GM12878 (cell line): ENCODE results near the gene PLAC1. TPM values are rescaled to one million over a fixed set of nuclear protein-coding genes. Genes with fewer than 3 reads are reported as not detected.

ENCODE experiments used
- ATAC-seq: fragments of 200-7000 bp; cut with Tn5 transposase; 3 replicates; pipeline ENCODE4 v1.9.1; 2020; ENCODE audit warnings: mild to moderate bottlenecking, moderate library complexity
- BruUV-seq: library from RNA; stranded (reverse); fragments of 400-500 nt; replicated peaks from 2 replicates; lab custom pipeline; 2021; lab: Mats Ljungman, UMichigan
- CTCF ChIA-PET: fragments of 300-600 bp; sonication (Branson Sonifier 250); formaldehyde crosslinking; extraction: SDS; loops from one replicate; lab custom pipeline; 2021; ENCODE audit warnings: inconsistent platforms; lab: Yijun Ruan, JAX
- POLR2A ChIA-PET: fragments of 350-600 bp; formaldehyde crosslinking; extraction: SDS; loops from one replicate; lab custom pipeline; 2021; ENCODE audit warnings: inconsistent platforms; lab: Charles Lee
- RAD21 ChIA-PET: fragments of 300-600 bp; sonication (Branson Sonifier 250); formaldehyde crosslinking; loops from one replicate; lab custom pipeline; 2023; ENCODE audit warnings: antibody characterized with exemption; ENCODE audit not compliant: unreplicated experiment; lab: Charles Lee
- SMC1A ChIA-PET: fragments of 300-600 bp; sonication (Branson Sonifier 250); formaldehyde crosslinking; loops from one replicate; lab custom pipeline; 2023; ENCODE audit not compliant: unreplicated experiment, uncharacterized antibody; lab: Charles Lee
- DNase-seq: peaks from one replicate; pipeline ENCODE4 v3.0.0-alpha.2; 2011; ENCODE audit warnings: low read depth, low spot score
- FAIRE-seq: peaks from 3 replicates; lab custom pipeline; 2011; peaks lifted over from hg19 to GRCh38; lab: Jason Lieb, UNC
- H2AFZ ChIP-seq: 2 replicates; pipeline ENCODE4 v1.6.0; 2011; ENCODE audit warnings: low read depth, low read length, control low read depth; ENCODE audit not compliant: control insufficient read depth
- H3K27ac ChIP-seq: 2 replicates; pipeline ENCODE4 v1.5.1; 2011; ENCODE audit warnings: control low read depth; ENCODE audit not compliant: control insufficient read depth, insufficient read depth
- H3K27me3 ChIP-seq, 2 experiments: replicated peaks in 1 of 2; 2 replicates each; pipeline versions ENCODE4 v1.6.0 to v1.6.1; 2011; ENCODE audit warnings: low read length in 1 of 2; ENCODE audit not compliant: control insufficient read depth in 2 of 2, insufficient read depth in 2 of 2
- H3K36me3 ChIP-seq, 2 experiments: 2 replicates each; pipeline ENCODE4 v1.5.1; 2011; ENCODE audit warnings: low read length in 1 of 2; ENCODE audit not compliant: control insufficient read depth in 2 of 2, insufficient read depth in 2 of 2
- H3K4me1 ChIP-seq: 2 replicates; pipeline ENCODE4 v1.6.1; 2011; ENCODE audit warnings: mild to moderate bottlenecking, low read length, moderate library complexity, mixed read lengths; ENCODE audit not compliant: control insufficient read depth, insufficient read depth
- H3K4me2 ChIP-seq: 2 replicates; pipeline ENCODE4 v1.6.0; 2011; ENCODE audit warnings: control low read depth; ENCODE audit not compliant: control insufficient read depth, insufficient read depth
- H3K4me3 ChIP-seq: fragments of 200-600 bp; sonication (generic); 2 replicates; pipeline ENCODE4 v1.5.1; 2016
- H3K79me2 ChIP-seq: 2 replicates; pipeline ENCODE4 v1.6.0; 2011; ENCODE audit warnings: low read length; ENCODE audit not compliant: control insufficient read depth, insufficient read depth
- H3K9ac ChIP-seq: 2 replicates; pipeline ENCODE4 v1.8.0; 2011; ENCODE audit warnings: low read length, control low read depth, mixed read lengths; ENCODE audit not compliant: control insufficient read depth, insufficient read depth
- H3K9me3 ChIP-seq: replicated peaks from 3 replicates; pipeline ENCODE4 v1.5.1; 2011; ENCODE audit warnings: mild to moderate bottlenecking, low read length; ENCODE audit not compliant: control insufficient read depth, insufficient read depth
- H4K20me1 ChIP-seq: 2 replicates; pipeline ENCODE4 v1.6.0; 2011; ENCODE audit not compliant: control insufficient read depth, insufficient read depth
- BRCA1 ChIP-seq: IDR thresholded peaks from 2 replicates; pipeline ENCODE4 v1.6.1; 2011; ENCODE audit warnings: low read depth, low read length, improper control_type of control experiment
- CBX5 ChIP-seq: sonication (generic); IDR thresholded peaks from 2 replicates; pipeline ENCODE4 v1.6.1; 2016; ENCODE audit warnings: low read depth, moderate library complexity, mild to moderate bottlenecking, inconsistent platforms
- DPF2 ChIP-seq: fragments of 450-650 bp; IDR thresholded peaks from 2 replicates; pipeline ENCODE4 v1.6.1; 2017; ENCODE audit warnings: mild to moderate bottlenecking
- HDGF ChIP-seq: fragments of 450-650 bp; IDR thresholded peaks from 2 replicates; pipeline ENCODE4 v1.6.1; 2016; ENCODE audit warnings: antibody characterized with exemption
- MXI1 ChIP-seq: fragments of 150-350 bp; IDR thresholded peaks from 2 replicates; pipeline ENCODE4 v1.6.1; 2011; ENCODE audit warnings: low read depth, mild to moderate bottlenecking, inconsistent platforms, low read length, improper control_type of control experiment
- MYC ChIP-seq: IDR thresholded peaks from 2 replicates; pipeline ENCODE4 v1.6.1; 2011; ENCODE audit warnings: mild to moderate bottlenecking, low read length, moderate library complexity, inconsistent platforms; ENCODE audit not compliant: insufficient read depth, insufficient replicate concordance, insufficient read length, severe bottlenecking
- NR2C1 ChIP-seq: fragments of 450-650 bp; IDR thresholded peaks from 2 replicates; pipeline ENCODE4 v1.6.1; 2017; ENCODE audit warnings: antibody characterized with exemption, mild to moderate bottlenecking, moderate library complexity
- SIX5 ChIP-seq: IDR thresholded peaks from 2 replicates; pipeline ENCODE4 v1.6.1; 2011; ENCODE audit warnings: mild to moderate bottlenecking, low read depth, low read length, moderate library complexity; ENCODE audit not compliant: severe bottlenecking
- SREBF1 ChIP-seq: IDR thresholded peaks from 2 replicates; pipeline ENCODE4 v1.6.1; 2012; ENCODE audit warnings: mild to moderate bottlenecking, low read length
- TCF3 ChIP-seq: IDR thresholded peaks from 2 replicates; pipeline ENCODE4 v1.6.1; 2012; ENCODE audit warnings: low read depth, mild to moderate bottlenecking, low read length, borderline replicate concordance; ENCODE audit not compliant: insufficient read depth
- TCF7 ChIP-seq: IDR thresholded peaks from 2 replicates; pipeline ENCODE4 v1.6.1; 2014; ENCODE audit warnings: antibody characterized with exemption, borderline replicate concordance
- WRNIP1 ChIP-seq: IDR thresholded peaks from 2 replicates; pipeline ENCODE4 v1.6.1; 2011; ENCODE audit warnings: low read depth, low read length, improper control_type of control experiment, borderline replicate concordance
- ZNF274 ChIP-seq: IDR thresholded peaks from one replicate; pipeline ENCODE4 v1.8.0; 2011; ENCODE audit not compliant: insufficient read length, insufficient read depth
- ZSCAN29 ChIP-seq: fragments of 450-650 bp; IDR thresholded peaks from 2 replicates; pipeline ENCODE4 v1.6.1; 2017; ENCODE audit warnings: mild to moderate bottlenecking, moderate library complexity
- WGBS: methylation state at CpG from one replicate; pipeline ENCODE4 v1.1.6; 2016; ENCODE audit warnings: low lambda C conversion rate; ENCODE audit not compliant: insufficient replicate concordance, insufficient coverage; ENCODE audit errors: missing lambda C conversion rate; 5-methylcytosine and 5-hydroxymethylcytosine counted together
- in situ Hi-C: fragments of 300-500 bp; cut with MboI; formaldehyde crosslinking; loops from 9 replicates; pipeline ENCODE4 v1.14.3; 2018; ENCODE audit warnings: mixed read lengths
- intact Hi-C: fragments of 100-400 bp; cut with micrococcal nuclease; formaldehyde crosslinking; loops from one replicate; pipeline ENCODE4 v1.14.2; 2022; ENCODE audit not compliant: unreplicated experiment
- polyA plus RNA-seq, 11 experiments: library from polyadenylated mRNA; depleted of rRNA in 4 of 11; unstranded in 6 of 11; stranded (reverse) in 5 of 11; fragments of >200 nt; fragmentation: Nextera tagmentation in 4 of 11; fragmentation: Illumina TruSeq in 1 of 11; extraction: Ambion mirVana in 4 of 11; extraction: Trizol in 1 of 11; gene quantifications; 1 replicate in 1 of 11; 2 replicates in 10 of 11; pipeline versions ENCODE4 v1.2.1 to v1.2.3, GENCODE V29; 2011 to 2016; ENCODE audit warnings: inconsistent platforms in 2 of 11, missing spikeins in 2 of 11, low read depth in 1 of 11
- total RNA-seq, 4 experiments: library from RNA; depleted of rRNA in 3 of 4; stranded (reverse); fragments of >200 nt in 3 of 4; fragmentation: Illumina TruSeq in 1 of 4; extraction: Trizol in 1 of 4; gene quantifications; 2 replicates each; pipeline versions ENCODE4 v1.2.1 to v1.2.3, GENCODE V29; 2013 to 2021

The PLAC1 gene
- total and polyA plus RNA-seq, 10 of the 15 experiments (the other 5 are each of a cell fraction or from before 2014, with no cell fraction given): 0.05 to 0.42 (median 0.17) TPM; not detected in 5

- CTCF ChIA-PET: no interaction called here
- FAIRE-seq: no peak
- POLR2A ChIA-PET: no interaction called here
- DNase-seq: no peak
- Histone ChIP-seq H3K4me3 (no peak overlapping the region), H3K27ac (no peak overlapping the region), H2AFZ (no peak overlapping the region), H3K4me2 (no peak overlapping the region), H3K79me2 (no peaks in the 10 kb centered on the region), H3K27me3 (no peaks in the 10 kb centered on the region), H3K4me1 (no peaks in the 10 kb centered on the region), H3K36me3 (no peaks in the 10 kb centered on the region), H3K9me3 (no peaks in the 10 kb centered on the region), H4K20me1 (no peaks in the 10 kb centered on the region), H3K9ac (no peak overlapping the region)
- RAD21 ChIA-PET: no interaction called here
- no peak for ATAC-seq
- no peak for TF ChIP-seq SREBF1
- TF ChIP-seq HDGF: no peak
- TF ChIP-seq SIX5: no peak
- TF ChIP-seq ZSCAN29: no peak
- no peak for TF ChIP-seq CBX5
- no peak for TF ChIP-seq DPF2
- TF ChIP-seq MXI1: no peak
- TF ChIP-seq TCF3: no peak
- TF ChIP-seq TCF7: no peak
- no peak for TF ChIP-seq WRNIP1
- TF ChIP-seq ZNF274: no peak
- 26% methylated on average over 5 of the region's 5 CpGs for WGBS
- intact Hi-C loops: no loop called here
- SMC1A ChIA-PET: no interaction called here
- no TSS peak for BruUV-seq
- in situ Hi-C loops: no loop called here
Measured at GRCh38 chrX:134566506-134566905, 91.8 kb downstream of the PLAC1 start.

DNA sequence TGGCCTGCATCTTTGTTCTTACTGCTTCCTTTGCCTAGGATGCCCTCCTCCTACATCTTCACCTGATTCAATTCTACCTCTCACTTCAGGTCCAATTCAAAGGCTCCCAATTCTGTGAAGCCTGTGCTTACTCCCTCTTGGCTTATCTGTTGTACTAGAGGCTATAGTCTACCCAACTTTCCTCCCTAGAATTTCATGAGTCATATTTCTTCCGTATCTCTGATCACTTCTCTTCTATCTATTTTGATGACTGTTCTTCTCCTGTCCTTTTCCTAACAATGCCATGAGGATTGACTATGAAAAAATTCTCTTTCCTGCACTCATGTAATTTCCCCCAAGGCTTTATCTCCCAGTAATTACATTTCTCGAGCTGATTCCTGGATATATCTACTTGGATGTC is 96.3 kb downstream of the PLAC1 start:
- H3K27ac ChIP-seq: no peak overlapping the region
- RAD21 ChIA-PET: no interaction called here
- no TSS peak for BruUV-seq

More for the DNA sequence above, 96.3 kb downstream of the PLAC1 start:
- no peak for FAIRE-seq
- no peak for ATAC-seq
- Histone ChIP-seq H3K79me2 (no peaks in the 10 kb centered on the region), H3K27me3 (no peaks in the 10 kb centered on the region), H3K9me3 (no peaks in the 10 kb centered on the region), H2AFZ (no peak overlapping the region), H3K9ac (no peak overlapping the region), H3K4me2 (no peak overlapping the region), H4K20me1 (no peaks in the 10 kb centered on the region), H3K36me3 (no peaks in the 10 kb centered on the region), H3K4me3 (no peak overlapping the region), H3K4me1 (no peaks in the 10 kb centered on the region)
- intact Hi-C loops (no loop called here), in situ Hi-C loops (no loop called here)
- ChIA-PET SMC1A (no interaction called here), CTCF (no interaction called here), POLR2A (no interaction called here)
- 0% methylated on average over 2 of the region's 2 CpGs for WGBS
- DNase-seq: no peak
- TF ChIP-seq MYC (no peak), CBX5 (no peak), BRCA1 (no peak), NR2C1 (no peak)
